CD4-positive, alpha-beta T cell treated with Interleukin-21 for 1 hour (primary cell): ENCODE data around the gene MYBPC3.

Source experiments
- DNase-seq: peaks from one replicate; pipeline ENCODE4 v3.0.0-alpha.2; 2020

MYBPC3 gene

GRCh38 chr11:47356129-47356997 lies 3.9 kb upstream of the MYBPC3 start:
- no peak for DNase-seq

- peak; percentile 12 for DNase-seq
Observed at GRCh38 chr11:47355283-47356128, 3.0 kb upstream of the MYBPC3 start.

- no peak for DNase-seq
Observed at GRCh38 chr11:47354913-47355282, 2.4 kb upstream of the MYBPC3 start.

GRCh38 chr11:47353978-47354774 lies 1.7 kb upstream of the MYBPC3 start:
- DNase-seq, result no peak

- DNase-seq, result no peak
Observed at GRCh38 chr11:47351156-47352126, 1.1 kb downstream of the MYBPC3 start.

- DNase-seq, result no peak
Observed at GRCh38 chr11:47350315-47350714, 2.2 kb downstream of the MYBPC3 start.

GRCh38 chr11:47349521-47350095 lies 2.9 kb downstream of the MYBPC3 start:
- DNase-seq, result no peak

GRCh38 chr11:47348859-47349258 lies 3.6 kb downstream of the MYBPC3 start:
- DNase-seq, result no peak

GRCh38 chr11:47348131-47348802 lies 4.2 kb downstream of the MYBPC3 start:
- no peak for DNase-seq

GRCh38 chr11:47347137-47347536 lies 5.4 kb downstream of the MYBPC3 start:
- no peak for DNase-seq

GRCh38 chr11:47345890-47346563 lies 6.5 kb downstream of the MYBPC3 start:
- no peak for DNase-seq

- no peak for DNase-seq
Observed at GRCh38 chr11:47342854-47343253, 9.6 kb downstream of the MYBPC3 start.

GRCh38 chr11:47342036-47342803 lies 10.3 kb downstream of the MYBPC3 start:
- no peak for DNase-seq

- no peak for DNase-seq
Observed at GRCh38 chr11:47340980-47341775, 11.3 kb downstream of the MYBPC3 start.

GRCh38 chr11:47340010-47340409 lies 12.5 kb downstream of the MYBPC3 start:
- DNase-seq, result no peak

GRCh38 chr11:47338396-47339241 lies 13.9 kb downstream of the MYBPC3 start:
- DNase-seq, result no peak

GRCh38 chr11:47337229-47337924 lies 15.1 kb downstream of the MYBPC3 start:
- DNase-seq, result no peak
